ENCODE data around the gene CD244. TPM values are rescaled to one million over a fixed set of nuclear protein-coding genes. Genes with fewer than 3 reads are reported as not detected.
"Not testable (repeated sequence)": the region's sequence is repeated elsewhere in the genome, so short reads cannot be mapped to it uniquely, and the experiment has no call there.

The CD244 gene
- total RNA-seq, 2 experiments from 2014 or later: not detected

GRCh38 chr1:160789702-160790611 is 72.7 kb downstream of the CD244 start:
- TF ChIP-seq CTCF (conservative IDR thresholded peaks at IDR 0.05; ENCODE audit: low read length): no peak
- TF ChIP-seq EZH2phosphoT487 (IDR thresholded peaks at IDR 0.05; ENCODE audit: borderline replicate concordance, low read depth, low read length): no peak
- no peaks in the 10 kb centered on the region for H3K9me2 ChIP-seq (ENCODE audit: insufficient read depth, low read length)
- no peaks in the 10 kb centered on the region for H3K79me2 ChIP-seq (ENCODE audit: insufficient read depth, low read depth, low read length)
- peak overlapping the region; percentile 94 for H2AFZ ChIP-seq (ENCODE audit: low read length)
- POLR2A ChIA-PET: interaction anchor here (0.5 to 1.9 kb wide), 6 partner anchors 9 to 610 kb away, joined by 3 to 8 read pairs (median 4); no protein-coding TSS in a partner anchor
- H3K27ac ChIP-seq (ENCODE audit: low read depth, low read length, poor library complexity, severe bottlenecking): peak overlapping the region; percentile 67
- BruUV-seq (replicated peaks): no TSS peak
- H3K9me3 ChIP-seq (ENCODE audit: low read length): peaks cover 3% of the 10 kb centered on the region; the same call in 1 of the 2 replicates
- CTCF ChIA-PET (ENCODE audit: unreplicated experiment): interaction anchor here (0.7 to 1.1 kb wide), 2 partner anchors 13 to 37 kb away, joined by 3 read pairs; no protein-coding TSS in a partner anchor
- H3K4me3 ChIP-seq (ENCODE audit: low read depth, low read length, poor library complexity, severe bottlenecking): peak overlapping the region; percentile 31
- no peaks in the 10 kb centered on the region for H3K36me3 ChIP-seq (ENCODE audit: insufficient read depth, low read length)
- H3K4me2 ChIP-seq (ENCODE audit: low read length): peak overlapping the region; percentile 58
- intact Hi-C loops (cut with micrococcal nuclease; ENCODE audit: unreplicated experiment): no loop called here
- peaks cover 22% of the 10 kb centered on the region for H3K4me1 ChIP-seq (ENCODE audit: insufficient read depth, low read length, poor library complexity, severe bottlenecking)
- DNase-seq (ENCODE audit: low spot score): peak; percentile 86
- no peaks in the 10 kb centered on the region for H4K20me1 ChIP-seq (ENCODE audit: insufficient read depth, low read length)

GRCh38 chr1:160789051-160789701 is 73.5 kb downstream of the CD244 start:
- DNase-seq (ENCODE audit: low spot score): no peak
- H3K27ac ChIP-seq (ENCODE audit: low read depth, low read length, poor library complexity, severe bottlenecking): peak overlapping the region; percentile 67
- H3K79me2 ChIP-seq (ENCODE audit: insufficient read depth, low read depth, low read length): no peaks in the 10 kb centered on the region
- H3K4me1 ChIP-seq (ENCODE audit: insufficient read depth, low read length, poor library complexity, severe bottlenecking): peaks cover 21% of the 10 kb centered on the region
- H3K36me3 ChIP-seq (ENCODE audit: insufficient read depth, low read length): no peaks in the 10 kb centered on the region
- H3K9me3 ChIP-seq (ENCODE audit: low read length): no peaks in the 10 kb centered on the region
- POLR2A ChIA-PET: interaction anchor here (0.5 to 1.9 kb wide), 4 partner anchors 8 to 610 kb away, joined by 3 to 8 read pairs (median 5); no protein-coding TSS in a partner anchor
- peak overlapping the region; percentile 94 for H2AFZ ChIP-seq (ENCODE audit: low read length)
- intact Hi-C loops (cut with micrococcal nuclease; ENCODE audit: unreplicated experiment): no loop called here
- H3K9me2 ChIP-seq (ENCODE audit: insufficient read depth, low read length): no peaks in the 10 kb centered on the region
- H3K4me3 ChIP-seq (ENCODE audit: low read depth, low read length, poor library complexity, severe bottlenecking): no peak overlapping the region
- no TSS peak for BruUV-seq (replicated peaks)
- CTCF ChIA-PET (ENCODE audit: unreplicated experiment): interaction anchor here (0.7 to 1.1 kb wide), 2 partner anchors 14 to 38 kb away, joined by 3 read pairs; no protein-coding TSS in a partner anchor
- no peaks in the 10 kb centered on the region for H4K20me1 ChIP-seq (ENCODE audit: insufficient read depth, low read length)
- TF ChIP-seq CTCF (conservative IDR thresholded peaks at IDR 0.05; ENCODE audit: low read length) (peak; percentile 35), EZH2phosphoT487 (IDR thresholded peaks at IDR 0.05; ENCODE audit: borderline replicate concordance, low read depth, low read length) (no peak)
- peak overlapping the region; percentile 58 for H3K4me2 ChIP-seq (ENCODE audit: low read length)

- H4K20me1 ChIP-seq (ENCODE audit: insufficient read depth, low read length); H3K79me2 ChIP-seq (ENCODE audit: insufficient read depth, low read depth, low read length); BruUV-seq (replicated peaks); POLR2A ChIA-PET; H3K36me3 ChIP-seq (ENCODE audit: insufficient read depth, low read length); CTCF ChIA-PET (ENCODE audit: unreplicated experiment); H3K9me2 ChIP-seq (ENCODE audit: insufficient read depth, low read length); H3K9me3 ChIP-seq (ENCODE audit: low read length); DNase-seq (ENCODE audit: low spot score): not testable (repeated sequence)
- H3K4me3 ChIP-seq (ENCODE audit: low read depth, low read length, poor library complexity, severe bottlenecking): peak overlapping the region; percentile 35
- intact Hi-C loops (cut with micrococcal nuclease; ENCODE audit: unreplicated experiment): loop anchor here (1.0 kb wide), 1 partner anchor 13 kb away; the partner anchor contains the start of gene LY9
- H2AFZ ChIP-seq (ENCODE audit: low read length): peak overlapping the region; percentile 73; the same call in 1 of the 2 replicates
- peaks cover 25% of the 10 kb centered on the region for H3K4me1 ChIP-seq (ENCODE audit: insufficient read depth, low read length, poor library complexity, severe bottlenecking)
- H3K27ac ChIP-seq (ENCODE audit: low read depth, low read length, poor library complexity, severe bottlenecking): peak overlapping the region; percentile 70
- H3K4me2 ChIP-seq (ENCODE audit: low read length): peak overlapping the region; percentile 73
These were observed 79.5 kb downstream of the CD244 start for GRCh38 chr1:160782988-160783765.
